ENCODE data around the gene PHPT1.
A peak's percentile ranks its signal among the peaks of the same experiment; 100 is the strongest.

Gene PHPT1

GRCh38 chr9:136847826-136848392 is 1.3 kb upstream of the PHPT1 start:
- DNase-seq (ENCODE audit: low read depth), result peak; percentile 56

- no peak for DNase-seq (ENCODE audit: low read depth)
Measured at GRCh38 chr9:136848393-136849037, 694 bp upstream of the PHPT1 start.

GRCh38 chr9:136849960-136850865 is 1.0 kb downstream of the PHPT1 start:
- DNase-seq (ENCODE audit: low read depth), result no peak

GRCh38 chr9:136850866-136851775 is 1.9 kb downstream of the PHPT1 start:
- no peak for DNase-seq (ENCODE audit: low read depth)

- DNase-seq (ENCODE audit: low read depth), result no peak
Measured at GRCh38 chr9:136851941-136852663, 2.9 kb downstream of the PHPT1 start, which contains the start of gene MAMDC4. MAMDC4 (plus strand) TSS chr9:136852346; CDS start chr9:136852417, 71 bp downstream.

GRCh38 chr9:136852664-136853595 is 3.7 kb downstream of the PHPT1 start:
- no peak for DNase-seq (ENCODE audit: low read depth)

- no peak for DNase-seq (ENCODE audit: low read depth)
Measured at GRCh38 chr9:136853596-136854112, 4.4 kb downstream of the PHPT1 start.

GRCh38 chr9:136854113-136854841 is 5.1 kb downstream of the PHPT1 start:
- no peak for DNase-seq (ENCODE audit: low read depth)

GRCh38 chr9:136854842-136855460 is 5.7 kb downstream of the PHPT1 start:
- no peak for DNase-seq (ENCODE audit: low read depth)

GRCh38 chr9:136855461-136856078 is 6.4 kb downstream of the PHPT1 start:
- no peak for DNase-seq (ENCODE audit: low read depth)

- no peak for DNase-seq (ENCODE audit: low read depth)
Measured at GRCh38 chr9:136856079-136856476, 6.9 kb downstream of the PHPT1 start.

- DNase-seq (ENCODE audit: low read depth), result no peak
Measured at GRCh38 chr9:136856541-136857141, 7.4 kb downstream of the PHPT1 start.

GRCh38 chr9:136857166-136857565 is 8.0 kb downstream of the PHPT1 start:
- no peak for DNase-seq (ENCODE audit: low read depth)

GRCh38 chr9:136857581-136858412 is 8.6 kb downstream of the PHPT1 start:
- DNase-seq (ENCODE audit: low read depth), result no peak

- no peak for DNase-seq (ENCODE audit: low read depth)
Measured at GRCh38 chr9:136858452-136858843, 9.2 kb downstream of the PHPT1 start.

GRCh38 chr9:136858844-136859757 is 9.9 kb downstream of the PHPT1 start:
- no peak for DNase-seq (ENCODE audit: low read depth)
